Measurements from ENCODE around the gene FOCAD.
A peak's percentile ranks its signal among the peaks of the same experiment; 100 is the strongest.

Gene FOCAD

DNA sequence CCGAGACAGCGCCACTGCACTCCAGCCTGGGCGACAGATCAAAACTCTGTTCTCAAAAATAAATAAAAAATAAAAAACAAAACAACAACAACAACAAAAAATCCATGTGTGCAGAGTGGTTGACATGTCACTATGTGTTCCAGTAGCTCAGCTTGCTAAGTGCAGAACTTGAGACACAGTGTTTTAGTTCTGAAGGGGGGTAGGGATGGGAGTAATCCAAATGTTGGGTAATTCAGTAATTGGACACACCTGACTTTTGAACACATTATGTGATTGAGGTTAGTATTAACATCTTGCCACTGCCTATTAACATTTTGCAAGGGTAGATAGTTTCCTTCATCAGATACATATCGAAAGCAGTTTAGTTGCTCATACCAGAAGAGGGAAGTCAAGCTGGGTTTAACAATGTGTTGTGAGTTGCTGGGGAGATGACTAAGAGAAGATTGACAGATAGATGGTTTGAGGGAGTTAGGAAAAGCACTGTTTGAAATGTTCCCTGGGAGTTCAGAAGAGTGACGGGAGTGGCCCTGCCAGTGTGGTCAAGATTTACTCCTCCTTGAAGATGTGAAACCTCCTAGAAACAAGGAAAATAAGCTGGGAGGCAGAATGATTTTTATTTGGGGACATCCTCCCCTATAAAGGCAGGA lies 346.5 kb downstream of the FOCAD start:
- POLR2A ChIA-PET = no interaction called here
- no peak overlapping the region for H3K4me3 ChIP-seq (ENCODE audit: low read depth, low read length)
- H3K36me3 ChIP-seq (ENCODE audit: control insufficient read depth in 2 of 2, insufficient read depth in 1 of 2, low read length in 2 of 2) = no peaks in the 10 kb centered on the region
- CTCF ChIA-PET = no interaction called here
- TF ChIP-seq, protein P1, sequence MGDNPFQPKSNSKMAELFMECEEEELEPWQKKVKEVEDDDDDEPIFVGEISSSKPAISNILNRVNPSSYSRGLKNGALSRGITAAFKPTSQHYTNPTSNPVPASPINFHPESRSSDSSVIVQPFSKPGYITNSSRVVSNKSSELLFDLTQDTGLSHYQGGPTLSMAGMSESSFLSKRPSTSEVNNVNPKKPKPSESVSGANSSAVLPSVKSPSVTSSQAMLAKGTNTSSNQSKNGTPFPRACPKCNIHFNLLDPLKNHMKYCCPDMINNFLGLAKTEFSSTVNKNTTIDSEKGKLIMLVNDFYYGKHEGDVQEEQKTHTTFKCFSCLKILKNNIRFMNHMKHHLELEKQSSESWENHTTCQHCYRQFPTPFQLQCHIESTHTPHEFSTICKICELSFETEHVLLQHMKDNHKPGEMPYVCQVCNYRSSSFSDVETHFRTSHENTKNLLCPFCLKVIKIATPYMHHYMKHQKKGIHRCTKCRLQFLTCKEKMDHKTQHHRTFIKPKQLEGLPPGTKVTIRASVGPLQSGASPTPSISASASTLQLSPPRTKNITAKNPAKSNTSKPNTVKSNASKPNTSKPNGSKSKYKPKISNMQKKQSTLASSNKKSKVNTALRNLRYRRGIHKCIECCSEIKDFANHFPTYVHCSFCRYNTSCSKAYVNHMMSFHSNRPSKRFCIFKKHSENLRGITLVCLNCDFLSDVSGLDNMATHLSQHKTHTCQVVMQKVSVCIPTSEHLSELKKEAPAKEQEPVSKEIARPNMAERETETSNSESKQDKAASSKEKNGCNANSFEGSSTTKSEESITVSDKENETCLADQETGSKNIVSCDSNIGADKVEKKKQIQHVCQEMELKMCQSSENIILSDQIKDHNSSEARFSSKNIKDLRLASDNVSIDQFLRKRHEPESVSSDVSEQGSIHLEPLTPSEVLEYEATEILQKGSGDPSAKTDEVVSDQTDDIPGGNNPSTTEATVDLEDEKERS (tag by site-specific recombination; IDR thresholded peaks at IDR 0.05) = no peak
- TF ChIP-seq, protein P2, sequence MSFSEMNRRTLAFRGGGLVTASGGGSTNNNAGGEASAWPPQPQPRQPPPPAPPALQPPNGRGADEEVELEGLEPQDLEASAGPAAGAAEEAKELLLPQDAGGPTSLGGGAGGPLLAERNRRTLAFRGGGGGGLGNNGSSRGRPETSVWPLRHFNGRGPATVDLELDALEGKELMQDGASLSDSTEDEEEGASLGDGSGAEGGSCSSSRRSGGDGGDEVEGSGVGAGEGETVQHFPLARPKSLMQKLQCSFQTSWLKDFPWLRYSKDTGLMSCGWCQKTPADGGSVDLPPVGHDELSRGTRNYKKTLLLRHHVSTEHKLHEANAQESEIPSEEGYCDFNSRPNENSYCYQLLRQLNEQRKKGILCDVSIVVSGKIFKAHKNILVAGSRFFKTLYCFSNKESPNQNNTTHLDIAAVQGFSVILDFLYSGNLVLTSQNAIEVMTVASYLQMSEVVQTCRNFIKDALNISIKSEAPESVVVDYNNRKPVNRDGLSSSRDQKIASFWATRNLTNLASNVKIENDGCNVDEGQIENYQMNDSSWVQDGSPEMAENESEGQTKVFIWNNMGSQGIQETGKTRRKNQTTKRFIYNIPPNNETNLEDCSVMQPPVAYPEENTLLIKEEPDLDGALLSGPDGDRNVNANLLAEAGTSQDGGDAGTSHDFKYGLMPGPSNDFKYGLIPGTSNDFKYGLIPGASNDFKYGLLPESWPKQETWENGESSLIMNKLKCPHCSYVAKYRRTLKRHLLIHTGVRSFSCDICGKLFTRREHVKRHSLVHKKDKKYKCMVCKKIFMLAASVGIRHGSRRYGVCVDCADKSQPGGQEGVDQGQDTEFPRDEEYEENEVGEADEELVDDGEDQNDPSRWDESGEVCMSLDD (tag by site-specific recombination; IDR thresholded peaks at IDR 0.05) = no peak
- no peak for TF ChIP-seq GLI4 (tag by site-specific recombination; IDR thresholded peaks at IDR 0.05)
- TF ChIP-seq ZNF335 (tag by site-specific recombination; conservative IDR thresholded peaks at IDR 0.05) = no peak
- H3K9me3 ChIP-seq (ENCODE audit: control insufficient read depth, insufficient read depth, low read depth, low read length) = no peaks in the 10 kb centered on the region
- H3K27ac ChIP-seq (ENCODE audit: extremely low read depth, low read depth, low read length) = no peak overlapping the region
- H3K4me1 ChIP-seq (ENCODE audit: control insufficient read depth, insufficient read depth, low read length) = no peaks in the 10 kb centered on the region

DNA sequence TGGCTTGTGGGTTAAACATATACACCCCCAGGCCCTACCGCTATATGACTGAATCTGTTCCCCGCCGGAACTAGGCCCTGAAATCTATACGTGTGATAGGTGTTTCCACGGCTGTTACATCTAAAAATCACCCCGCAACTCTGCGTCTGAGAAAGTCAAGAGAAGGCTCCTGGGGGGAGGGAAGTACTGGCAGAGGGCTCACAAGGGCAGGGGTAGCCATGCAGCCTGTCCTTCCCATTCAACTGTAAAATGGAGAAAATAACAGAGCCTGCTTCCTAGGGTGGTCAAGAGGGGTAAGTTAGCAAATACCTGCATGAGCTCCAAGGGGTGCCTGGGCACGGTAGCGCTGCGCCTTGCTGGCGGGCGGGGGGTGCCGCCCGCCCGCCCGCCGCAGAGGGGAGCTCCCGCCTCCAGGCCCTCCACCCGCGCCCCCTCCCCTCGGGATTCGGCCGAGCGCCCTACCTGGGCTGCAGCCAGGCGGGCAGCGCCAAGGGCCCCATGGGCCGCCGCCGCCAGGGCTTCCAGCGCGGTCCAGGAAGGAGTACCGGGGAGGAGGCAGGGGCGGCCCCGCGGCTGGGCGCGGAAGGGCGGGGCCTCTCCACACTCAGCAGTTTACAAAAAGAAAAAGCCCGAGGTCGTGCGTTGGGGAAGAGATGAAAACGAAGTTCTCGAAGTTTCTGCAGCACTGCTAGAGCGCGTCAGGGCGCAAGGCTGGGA lies 347.2 kb downstream of the FOCAD start, which contains the start of gene HACD4:
HACD4 (minus strand) TSS at position 550 of the 717 bp plus-strand sequence; CDS start at position 500, 50 bp downstream.
- Histone ChIP-seq H3K4me1 (ENCODE audit: control insufficient read depth, insufficient read depth, low read length) (no peaks in the 10 kb centered on the region), H3K27ac (ENCODE audit: extremely low read depth, low read depth, low read length) (no peak within 1 kb of the TSS), H3K36me3 (ENCODE audit: control insufficient read depth in 2 of 2, insufficient read depth in 1 of 2, low read length in 2 of 2) (no peaks in the 10 kb centered on the region), H3K4me3 (ENCODE audit: low read depth, low read length) (no peak within 1 kb of the TSS), H3K9me3 (ENCODE audit: control insufficient read depth, insufficient read depth, low read depth, low read length) (no peaks in the 10 kb centered on the region)
- ChIA-PET POLR2A (no interaction called here), CTCF (interaction anchor here (0.7 kb wide), 1 partner anchor 76 kb away, joined by 3 read pairs; no protein-coding TSS in a partner anchor)
- TF ChIP-seq, protein P3, sequence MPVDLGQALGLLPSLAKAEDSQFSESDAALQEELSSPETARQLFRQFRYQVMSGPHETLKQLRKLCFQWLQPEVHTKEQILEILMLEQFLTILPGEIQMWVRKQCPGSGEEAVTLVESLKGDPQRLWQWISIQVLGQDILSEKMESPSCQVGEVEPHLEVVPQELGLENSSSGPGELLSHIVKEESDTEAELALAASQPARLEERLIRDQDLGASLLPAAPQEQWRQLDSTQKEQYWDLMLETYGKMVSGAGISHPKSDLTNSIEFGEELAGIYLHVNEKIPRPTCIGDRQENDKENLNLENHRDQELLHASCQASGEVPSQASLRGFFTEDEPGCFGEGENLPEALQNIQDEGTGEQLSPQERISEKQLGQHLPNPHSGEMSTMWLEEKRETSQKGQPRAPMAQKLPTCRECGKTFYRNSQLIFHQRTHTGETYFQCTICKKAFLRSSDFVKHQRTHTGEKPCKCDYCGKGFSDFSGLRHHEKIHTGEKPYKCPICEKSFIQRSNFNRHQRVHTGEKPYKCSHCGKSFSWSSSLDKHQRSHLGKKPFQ (tag by site-specific recombination; IDR thresholded peaks at IDR 0.05) = no peak
- TF ChIP-seq ZBTB8A (tag by site-specific recombination; IDR thresholded peaks at IDR 0.05) (0 out of 2 replicates have a peak, but pooled peaks have one; percentile 23), ZFP3 (tag by site-specific recombination; IDR thresholded peaks at IDR 0.05; ENCODE audit: low read depth) (no peak), ZFP37 (tag by site-specific recombination; IDR thresholded peaks at IDR 0.05) (no peak), ZNF341 (tag by site-specific recombination; IDR thresholded peaks at IDR 0.05; ENCODE audit: low read depth) (peak; percentile 56), TCF7L2 (IDR thresholded peaks at IDR 0.05; ENCODE audit: borderline replicate concordance, low read depth, low read length) (no peak)
- TF ChIP-seq, protein P4, sequence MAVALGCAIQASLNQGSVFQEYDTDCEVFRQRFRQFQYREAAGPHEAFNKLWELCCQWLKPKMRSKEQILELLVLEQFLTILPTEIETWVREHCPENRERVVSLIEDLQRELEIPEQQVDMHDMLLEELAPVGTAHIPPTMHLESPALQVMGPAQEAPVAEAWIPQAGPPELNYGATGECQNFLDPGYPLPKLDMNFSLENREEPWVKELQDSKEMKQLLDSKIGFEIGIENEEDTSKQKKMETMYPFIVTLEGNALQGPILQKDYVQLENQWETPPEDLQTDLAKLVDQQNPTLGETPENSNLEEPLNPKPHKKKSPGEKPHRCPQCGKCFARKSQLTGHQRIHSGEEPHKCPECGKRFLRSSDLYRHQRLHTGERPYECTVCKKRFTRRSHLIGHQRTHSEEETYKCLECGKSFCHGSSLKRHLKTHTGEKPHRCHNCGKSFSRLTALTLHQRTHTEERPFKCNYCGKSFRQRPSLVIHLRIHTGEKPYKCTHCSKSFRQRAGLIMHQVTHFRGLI (tag by site-specific recombination; IDR thresholded peaks at IDR 0.05) = peak; percentile 69
- TF ChIP-seq, protein P5, sequence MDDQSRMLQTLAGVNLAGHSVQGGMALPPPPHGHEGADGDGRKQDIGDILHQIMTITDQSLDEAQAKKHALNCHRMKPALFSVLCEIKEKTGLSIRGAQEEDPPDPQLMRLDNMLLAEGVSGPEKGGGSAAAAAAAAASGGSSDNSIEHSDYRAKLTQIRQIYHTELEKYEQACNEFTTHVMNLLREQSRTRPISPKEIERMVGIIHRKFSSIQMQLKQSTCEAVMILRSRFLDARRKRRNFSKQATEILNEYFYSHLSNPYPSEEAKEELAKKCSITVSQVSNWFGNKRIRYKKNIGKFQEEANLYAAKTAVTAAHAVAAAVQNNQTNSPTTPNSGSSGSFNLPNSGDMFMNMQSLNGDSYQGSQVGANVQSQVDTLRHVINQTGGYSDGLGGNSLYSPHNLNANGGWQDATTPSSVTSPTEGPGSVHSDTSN (CRISPR knock-in tag; IDR thresholded peaks at IDR 0.05) = no peak

Data from HEK293 (cell line).